GM12873 (cell line): ENCODE data around the gene TBCA.

Source experiments
- TF ChIP-seq, protein P1 (sequence below): IDR thresholded peaks from 2 replicates; pipeline ENCODE4 v1.5.1; 2012; ENCODE audit warnings: low read depth, mild to moderate bottlenecking, moderate library complexity, low read length, control low read depth; ENCODE audit not compliant: insufficient read depth; ENCODE audit errors: missing control alignments

TBCA gene

DNA sequence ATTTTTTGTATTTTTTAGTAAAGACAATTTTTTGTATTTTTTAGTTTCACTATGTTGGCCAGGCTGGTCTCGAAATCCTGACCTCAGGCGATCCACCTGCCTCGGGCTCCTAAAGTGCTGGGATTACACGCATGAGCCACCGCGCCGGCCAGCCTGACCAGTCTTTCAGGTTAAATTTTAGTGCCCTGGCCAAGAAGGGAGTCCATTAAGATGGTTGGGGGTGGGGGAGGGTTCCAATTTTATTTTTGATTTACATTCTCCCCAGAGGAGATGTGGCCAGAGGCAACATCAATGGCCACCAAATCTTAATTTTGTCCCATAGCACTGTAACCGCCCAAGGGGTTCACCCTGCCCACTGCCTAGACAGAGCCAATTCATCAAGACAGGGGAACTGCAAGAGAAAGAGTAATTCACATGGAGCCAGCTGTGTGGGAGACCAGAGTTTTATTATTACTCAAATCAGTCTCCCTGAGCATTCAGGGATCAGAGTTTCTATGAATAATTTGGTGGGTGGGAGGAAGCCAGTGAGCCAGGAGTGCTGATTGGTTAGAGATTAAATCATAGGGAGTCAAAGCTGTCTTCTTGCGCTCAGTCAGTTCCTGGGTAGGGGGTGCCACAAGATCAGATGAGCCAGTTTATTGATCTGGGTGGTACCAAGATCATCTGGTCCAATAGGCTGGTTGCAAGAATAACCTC is 24.7 kb downstream of the TBCA start:
- TF ChIP-seq, protein P1, sequence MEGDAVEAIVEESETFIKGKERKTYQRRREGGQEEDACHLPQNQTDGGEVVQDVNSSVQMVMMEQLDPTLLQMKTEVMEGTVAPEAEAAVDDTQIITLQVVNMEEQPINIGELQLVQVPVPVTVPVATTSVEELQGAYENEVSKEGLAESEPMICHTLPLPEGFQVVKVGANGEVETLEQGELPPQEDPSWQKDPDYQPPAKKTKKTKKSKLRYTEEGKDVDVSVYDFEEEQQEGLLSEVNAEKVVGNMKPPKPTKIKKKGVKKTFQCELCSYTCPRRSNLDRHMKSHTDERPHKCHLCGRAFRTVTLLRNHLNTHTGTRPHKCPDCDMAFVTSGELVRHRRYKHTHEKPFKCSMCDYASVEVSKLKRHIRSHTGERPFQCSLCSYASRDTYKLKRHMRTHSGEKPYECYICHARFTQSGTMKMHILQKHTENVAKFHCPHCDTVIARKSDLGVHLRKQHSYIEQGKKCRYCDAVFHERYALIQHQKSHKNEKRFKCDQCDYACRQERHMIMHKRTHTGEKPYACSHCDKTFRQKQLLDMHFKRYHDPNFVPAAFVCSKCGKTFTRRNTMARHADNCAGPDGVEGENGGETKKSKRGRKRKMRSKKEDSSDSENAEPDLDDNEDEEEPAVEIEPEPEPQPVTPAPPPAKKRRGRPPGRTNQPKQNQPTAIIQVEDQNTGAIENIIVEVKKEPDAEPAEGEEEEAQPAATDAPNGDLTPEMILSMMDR, result no peak

DNA sequence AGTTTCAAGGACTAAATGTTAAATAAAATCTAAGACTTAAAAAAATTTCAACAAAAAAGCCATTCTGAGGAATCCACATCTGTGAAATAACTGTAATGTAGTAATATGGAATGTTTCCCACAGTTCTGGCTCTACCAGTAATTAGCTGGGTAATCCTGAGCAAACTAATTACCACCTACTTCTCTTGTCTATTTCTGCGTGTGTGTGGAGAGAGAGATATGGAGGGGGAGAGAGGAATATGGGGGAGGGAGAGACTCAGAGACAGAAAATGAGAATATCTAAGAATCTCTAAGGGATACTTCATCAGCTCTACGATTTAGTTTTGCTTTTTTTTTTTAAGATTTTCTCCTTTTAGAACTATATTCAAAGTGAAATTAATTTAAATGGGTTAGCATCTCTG is 28.0 kb downstream of the TBCA start:
- TF ChIP-seq, protein P1, result no peak

- TF ChIP-seq, protein P1, result no peak
These were observed 32.0 kb downstream of the TBCA start for GRCh38 chr5:77744116-77744515.

DNA sequence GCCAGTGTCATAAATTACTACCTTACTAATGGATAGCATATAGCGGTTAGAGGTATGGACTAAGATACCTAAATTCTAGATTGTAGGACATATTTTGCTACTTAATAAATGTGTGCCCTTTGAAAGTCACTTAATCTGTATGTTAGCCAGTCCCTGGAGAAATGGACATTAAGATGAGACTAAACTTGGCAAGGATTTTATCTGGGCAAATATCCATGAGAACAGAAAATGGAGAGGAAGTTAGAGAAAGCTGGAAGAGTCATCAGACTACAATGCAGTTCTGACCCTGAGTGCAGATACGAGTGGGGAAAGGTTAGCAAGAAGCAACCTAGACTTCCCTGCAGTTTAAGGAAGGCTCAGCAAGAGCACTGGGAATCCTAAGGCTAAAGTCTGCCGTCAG is 33.0 kb downstream of the TBCA start:
- TF ChIP-seq, protein P1, result no peak

DNA sequence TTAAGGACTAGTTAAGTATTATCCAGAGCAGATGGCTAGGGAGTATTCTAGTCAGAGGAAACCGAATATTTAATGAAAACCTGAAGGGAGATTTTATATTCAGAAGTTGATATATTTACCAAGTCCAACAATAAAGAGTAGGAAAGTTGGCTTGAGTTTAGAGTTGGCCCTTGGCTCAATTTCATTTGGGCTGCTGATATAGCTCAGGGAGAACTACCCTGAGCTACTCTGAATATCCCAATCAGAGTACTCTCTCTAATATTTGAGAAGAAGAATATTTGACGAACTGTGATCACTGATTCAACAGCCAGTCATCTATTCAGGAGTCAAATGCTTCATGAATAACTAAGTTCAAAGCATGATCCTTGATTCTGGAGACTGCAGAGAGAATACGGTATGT is 34.5 kb downstream of the TBCA start:
- TF ChIP-seq, protein P1, result no peak

DNA sequence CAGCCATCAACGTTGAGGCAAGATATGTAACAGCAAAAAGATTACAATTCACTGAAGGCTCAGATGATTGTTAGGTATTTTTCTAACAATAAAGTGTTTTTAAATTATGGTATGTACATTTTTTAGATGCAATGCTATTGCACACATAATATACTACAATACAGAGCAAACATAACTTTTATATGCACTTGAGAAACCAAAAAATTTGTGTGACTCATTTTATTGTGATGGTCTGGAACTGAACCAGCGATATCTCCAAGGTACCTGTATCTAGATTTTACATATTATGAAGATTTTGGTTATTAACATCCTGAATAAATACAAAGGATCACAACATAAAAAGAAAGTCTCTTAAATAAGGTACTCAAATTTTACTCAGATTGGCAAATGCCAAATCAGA is 41.3 kb downstream of the TBCA start:
- TF ChIP-seq, protein P1, result no peak

DNA sequence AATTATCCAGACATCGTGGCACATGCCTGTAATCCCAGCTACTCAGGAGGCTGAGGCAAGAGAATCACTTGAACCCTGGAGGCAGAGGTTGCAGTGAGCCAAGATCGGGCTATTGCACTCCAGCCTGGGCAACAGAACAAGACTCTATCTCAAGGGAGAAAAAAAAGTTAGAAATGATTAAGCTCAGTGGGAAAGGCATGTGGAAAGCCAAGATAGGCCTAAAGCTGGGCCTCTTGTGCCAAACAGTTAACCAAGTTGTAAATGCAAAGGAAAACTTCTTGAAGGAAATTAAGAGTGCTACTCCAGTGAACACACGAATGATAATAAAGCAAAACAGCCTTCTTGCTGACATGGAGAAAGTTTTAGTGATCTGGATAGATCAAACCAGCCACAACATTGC is 43.0 kb downstream of the TBCA start:
- TF ChIP-seq, protein P1, result no peak

- TF ChIP-seq, protein P1, result no peak
These were observed 48.9 kb downstream of the TBCA start for GRCh38 chr5:77727190-77727589.
